ENCODE measurements around the gene HAPLN3. TPM values are rescaled to one million over a fixed set of nuclear protein-coding genes. Genes with fewer than 3 reads are reported as not detected.

Gene HAPLN3
- total RNA-seq, 1 experiment from 2014 or later = 42.4 TPM

- H3K23ac ChIP-seq (ENCODE audit: insufficient read length, low read depth, low read length) = no peak overlapping the region
- H4K20me1 ChIP-seq (ENCODE audit: control insufficient read depth, insufficient read depth, insufficient read length) = no peaks in the 10 kb centered on the region
- no peak overlapping the region for H2AK5ac ChIP-seq (ENCODE audit: insufficient read length, low read length)
- no peak overlapping the region for H3K4me2 ChIP-seq (ENCODE audit: insufficient read depth, insufficient read length, low read length)
- Mint-ChIP-seq H3K4me3 (no peak overlapping the region), H3K27me3 (ENCODE audit: low read depth) (peaks cover 1% of the 10 kb centered on the region; the same call in 1 of the 2 replicates), H3K36me3 (ENCODE audit: insufficient read depth in 1 of 3, low read depth in 3 of 3) (peaks cover 20 to 68% (median 40%) of the 10 kb centered on the region in 3 experiments), H3K27ac (no peak overlapping the region), H3K9me3 (peaks cover 47 to 63% of the 10 kb centered on the region in 2 experiments), H3K4me1 (peaks cover 29 to 40% of the 10 kb centered on the region in 2 experiments)
- H3K18ac ChIP-seq (ENCODE audit: insufficient read length, low read depth, low read length) = no peak overlapping the region
- TF ChIP-seq CTCF (conservative IDR thresholded peaks at IDR 0.05) = no peak
- H2AFZ ChIP-seq (ENCODE audit: low read length) = no peak overlapping the region
- no peak overlapping the region for H2BK120ac ChIP-seq (ENCODE audit: low read depth, low read length, poor library complexity, severe bottlenecking)
- H2BK5ac ChIP-seq (ENCODE audit: insufficient read length, low read length) = no peak overlapping the region
- H3K79me1 ChIP-seq (ENCODE audit: insufficient read depth, low read depth, low read length, poor library complexity, severe bottlenecking) = no peaks in the 10 kb centered on the region
- H3K27ac ChIP-seq (ENCODE audit: insufficient read length, low read depth, low read length) = no peak overlapping the region
- H3K27me3 ChIP-seq (ENCODE audit: insufficient read depth, low read length) = no peaks in the 10 kb centered on the region
- H3K14ac ChIP-seq (ENCODE audit: insufficient read depth, low read length) = no peak overlapping the region
- H3K4ac ChIP-seq (ENCODE audit: low read depth, low read length) = no peak overlapping the region
- WGBS (ENCODE audit: extremely low coverage, insufficient read length, low lambda C conversion rate) = no CpG with 5 or more reads among the region's 4 CpGs
- H3K79me2 ChIP-seq (ENCODE audit: insufficient read depth, low read length) = no peaks in the 10 kb centered on the region
- H4K8ac ChIP-seq (replicated peaks; ENCODE audit: insufficient read length, low read depth, low read length) = no peak overlapping the region
- no peak overlapping the region for H2BK20ac ChIP-seq (ENCODE audit: low read depth, low read length, poor library complexity, severe bottlenecking)
- no peak overlapping the region for H2BK12ac ChIP-seq (ENCODE audit: insufficient read length, low read depth, low read length)
- no peak overlapping the region for H3K9ac ChIP-seq (ENCODE audit: extremely low read depth, insufficient read length, low read length)
- no peak overlapping the region for H4K5ac ChIP-seq (ENCODE audit: insufficient read length, low read depth, low read length)
- no peak overlapping the region for H4K91ac ChIP-seq (ENCODE audit: insufficient read length, low read depth, low read length)
- H2BK15ac ChIP-seq (ENCODE audit: low read depth, low read length) = no peak overlapping the region
- no peaks in the 10 kb centered on the region for H3K4me1 ChIP-seq (ENCODE audit: insufficient read depth, low read length)
- H3T11ph ChIP-seq (ENCODE audit: low read length) = no peak overlapping the region
- DNase-seq = no peak
- no peaks in the 10 kb centered on the region for H3K23me2 ChIP-seq (ENCODE audit: insufficient read length, low read depth, low read length, poor library complexity, severe bottlenecking)
- H3K9me3 ChIP-seq (ENCODE audit: control insufficient read depth, low read depth, low read length) = peaks cover 9% of the 10 kb centered on the region
- H3K56ac ChIP-seq (ENCODE audit: insufficient read length, low read depth, low read length) = no peak overlapping the region
These were observed 37.0 kb upstream of the HAPLN3 start for GRCh38 chr15:88932271-88932874.
